ENCODE measurements around the gene NDST1.

NDST1 gene

GRCh38 chr5:150544611-150545219 is 36.8 kb downstream of the NDST1 start:
- DNase-seq (ENCODE audit: low spot score): peak; percentile 65

- DNase-seq (ENCODE audit: low spot score): no peak
Observed at GRCh38 chr5:150545246-150545645, 37.3 kb downstream of the NDST1 start.

DNA sequence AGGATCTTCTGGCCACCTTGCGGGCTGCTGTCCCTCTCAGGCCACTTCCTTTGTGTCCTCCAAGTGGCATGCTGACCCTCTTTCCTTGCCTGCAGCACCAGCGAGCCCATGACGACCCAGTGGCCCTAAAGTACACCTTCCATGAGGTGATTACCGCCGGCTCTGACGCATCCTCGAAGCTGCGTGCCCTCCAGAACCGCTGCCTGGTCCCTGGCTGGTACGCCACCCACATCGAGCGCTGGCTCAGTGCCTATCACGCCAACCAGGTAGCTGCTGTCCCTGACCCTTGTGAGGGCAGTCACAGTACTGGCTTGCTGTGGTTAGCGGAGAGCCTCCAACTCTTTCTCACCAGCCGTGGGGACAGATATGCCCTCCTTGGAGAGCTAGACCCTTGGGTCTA is 40.2 kb downstream of the NDST1 start:
- no peak for DNase-seq (ENCODE audit: low spot score)

DNA sequence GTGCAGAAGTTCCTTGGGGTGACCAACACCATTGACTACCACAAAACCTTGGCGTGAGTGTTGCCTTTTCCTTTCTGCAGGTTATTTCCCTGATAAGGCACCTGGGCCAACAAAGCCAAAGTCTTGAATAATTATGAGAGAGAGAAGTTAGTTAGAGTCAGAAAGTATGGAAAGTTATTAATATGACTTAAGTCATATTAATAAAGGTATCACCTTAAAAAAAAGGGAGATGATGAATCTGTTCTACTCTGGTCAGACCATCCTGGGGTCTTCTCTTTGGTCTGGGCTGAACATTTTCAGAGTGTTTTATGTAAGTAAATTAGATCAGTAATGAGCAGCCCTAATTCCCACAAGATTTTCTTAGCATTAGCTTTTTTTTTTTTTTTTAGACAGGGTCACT is 41.8 kb downstream of the NDST1 start:
- DNase-seq (ENCODE audit: low spot score): no peak

- no peak for DNase-seq (ENCODE audit: low spot score)
Observed at GRCh38 chr5:150550286-150550685, 42.4 kb downstream of the NDST1 start.

GRCh38 chr5:150551066-150551465 is 43.1 kb downstream of the NDST1 start:
- DNase-seq (ENCODE audit: low spot score): no peak

- DNase-seq (ENCODE audit: low spot score): no peak
Observed at GRCh38 chr5:150553402-150553801, 45.5 kb downstream of the NDST1 start.

GRCh38 chr5:150553911-150554310 is 46.0 kb downstream of the NDST1 start:
- DNase-seq (ENCODE audit: low spot score): no peak

DNA sequence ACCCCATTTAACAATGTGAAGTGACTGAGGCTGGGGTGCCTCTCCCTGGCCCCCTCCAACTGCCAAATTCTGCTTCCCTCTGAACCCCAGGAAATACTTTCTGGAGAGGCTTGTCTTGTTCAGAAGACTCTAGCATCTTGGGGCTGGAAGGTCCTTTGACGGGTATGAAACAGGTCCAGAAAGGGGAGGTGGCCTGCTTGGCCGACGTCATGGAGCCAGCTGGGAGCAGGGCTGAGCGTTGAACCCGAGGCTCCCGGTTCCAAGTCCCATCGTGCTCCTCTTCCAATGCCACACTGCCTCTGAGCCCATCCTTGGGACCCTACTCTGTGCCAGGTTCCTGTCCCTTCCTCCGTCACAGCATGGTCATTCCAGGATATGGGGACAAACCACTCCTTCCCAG is 46.9 kb downstream of the NDST1 start:
- DNase-seq (ENCODE audit: low spot score): no peak

DNA sequence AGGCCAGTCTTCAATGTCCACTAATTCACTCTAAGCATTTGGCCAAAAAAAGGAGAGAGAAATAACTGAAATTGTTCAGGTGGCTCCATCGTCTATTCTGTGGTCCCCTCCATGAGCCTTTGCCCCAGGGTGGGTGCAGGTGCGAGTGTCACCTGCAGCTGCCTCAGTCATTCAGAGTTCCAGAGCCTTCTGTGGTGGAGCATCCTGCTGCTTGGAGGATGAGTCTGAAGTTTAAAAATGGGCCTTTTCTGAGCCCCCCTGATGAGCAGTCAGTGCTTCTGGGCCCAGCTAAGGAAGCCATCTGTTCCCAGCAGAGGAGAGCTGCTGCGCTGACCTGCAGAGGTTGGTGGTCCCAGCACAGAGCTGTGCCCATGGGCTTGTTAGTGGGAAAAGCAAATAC is 48.2 kb downstream of the NDST1 start:
- DNase-seq (ENCODE audit: low spot score): no peak

- no peak for DNase-seq (ENCODE audit: low spot score)
Observed at GRCh38 chr5:150556859-150557508, 49.1 kb downstream of the NDST1 start.

- no peak for DNase-seq (ENCODE audit: low spot score)
Observed at GRCh38 chr5:150557509-150557872, 49.6 kb downstream of the NDST1 start.

GRCh38 chr5:150558088-150558621 is 50.2 kb downstream of the NDST1 start:
- no peak for DNase-seq (ENCODE audit: low spot score)

DNA sequence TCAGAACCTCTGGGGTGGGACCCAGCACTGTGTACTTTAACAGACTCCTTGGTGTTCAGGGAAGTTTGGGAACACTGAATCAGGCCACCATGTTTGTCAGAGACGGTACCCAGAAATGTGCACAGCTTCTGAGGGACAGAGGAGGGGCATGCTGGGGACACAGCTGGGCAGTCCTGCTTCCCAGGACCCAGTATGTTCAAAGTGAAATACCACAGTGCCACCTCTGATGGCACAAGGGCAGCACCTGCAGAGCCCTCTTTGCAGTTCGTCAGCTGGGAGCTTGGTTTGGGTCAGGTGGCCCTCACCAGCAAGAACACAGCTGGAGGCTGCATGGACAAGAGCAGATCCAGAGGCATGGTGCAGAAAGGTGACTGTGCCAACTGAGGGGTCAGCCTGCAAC is 51.2 kb downstream of the NDST1 start:
- no peak for DNase-seq (ENCODE audit: low spot score)

GRCh38 chr5:150559701-150560100 is 51.8 kb downstream of the NDST1 start:
- DNase-seq (ENCODE audit: low spot score): no peak

GRCh38 chr5:150560401-150561191 is 52.7 kb downstream of the NDST1 start:
- peak; percentile 82 for DNase-seq (ENCODE audit: low spot score)

GRCh38 chr5:150561192-150561512 is 53.2 kb downstream of the NDST1 start:
- DNase-seq (ENCODE audit: low spot score): no peak

DNA sequence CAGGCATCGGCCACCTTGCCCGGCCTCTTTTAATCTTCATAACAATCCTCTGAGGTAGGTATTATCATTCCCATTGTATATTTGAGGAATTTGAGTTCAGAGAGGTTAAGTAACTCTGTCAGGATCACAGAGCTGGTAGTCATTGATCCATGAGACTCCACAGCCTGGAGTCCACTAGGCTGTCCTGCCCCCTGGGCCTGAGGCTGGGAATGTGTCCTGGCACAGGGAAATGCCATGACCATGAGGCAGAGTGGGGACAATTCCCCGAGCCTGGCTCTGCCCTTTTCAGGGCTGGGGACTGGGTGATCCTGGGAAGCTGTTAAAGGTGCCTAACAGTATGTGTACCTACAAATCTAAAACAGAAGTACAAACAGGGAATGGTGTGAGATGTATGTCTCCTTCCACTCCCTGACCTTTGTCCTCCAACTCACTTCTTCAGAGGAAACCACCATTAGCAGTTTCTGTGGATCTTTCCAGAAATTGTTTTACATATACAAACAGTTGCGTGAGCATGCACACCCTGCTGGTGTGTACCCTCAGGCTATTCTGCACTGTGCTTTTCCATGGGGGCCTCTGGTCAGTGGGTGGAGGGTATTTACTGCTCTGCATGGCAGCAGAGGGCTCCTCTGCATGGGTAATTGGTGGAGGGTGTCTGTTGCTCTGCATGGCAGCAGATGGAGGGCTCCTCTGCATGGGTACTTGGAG is 53.8 kb downstream of the NDST1 start:
- no peak for DNase-seq (ENCODE audit: low spot score)

- DNase-seq (ENCODE audit: low spot score): no peak
Observed at GRCh38 chr5:150562832-150563231, 54.9 kb downstream of the NDST1 start.

DNA sequence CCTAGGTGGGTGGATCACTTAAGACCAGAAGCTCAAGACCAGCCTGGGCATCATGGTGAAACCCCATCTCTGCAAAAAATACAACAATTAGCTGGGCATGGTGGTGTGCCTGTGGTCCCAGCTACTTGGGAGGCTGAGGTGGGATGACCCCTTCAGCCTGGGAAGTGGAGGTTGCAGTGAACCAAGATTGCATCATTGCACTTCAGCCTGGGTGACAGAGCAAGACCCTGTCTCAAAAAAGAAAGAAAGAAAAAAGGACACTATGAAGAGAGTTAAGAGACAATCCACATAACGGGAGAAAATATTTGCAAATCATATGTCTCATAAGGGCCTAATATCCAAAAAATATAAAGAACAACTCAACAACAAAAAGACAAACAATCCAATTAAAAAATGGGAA is 57.9 kb downstream of the NDST1 start:
- no peak for DNase-seq (ENCODE audit: low spot score)

GRCh38 chr5:150567031-150567717 is 59.2 kb downstream of the NDST1 start:
- DNase-seq (ENCODE audit: low spot score): no peak

GRCh38 chr5:150568663-150569062 is 60.7 kb downstream of the NDST1 start:
- no peak for DNase-seq (ENCODE audit: low spot score)

All from hematopoietic multipotent progenitor cell treated with erythropoietin and hydrocortisone succinate and interleukin-3 and kit ligand, for 15 days (in vitro differentiated cells).